H9 (cell line): Measurements from ENCODE around the gene NHS. TPM values are rescaled to one million over a fixed set of nuclear protein-coding genes. Genes with fewer than 3 reads are reported as not detected.

Experiments used
- DNase-seq: peaks from one replicate; pipeline ENCODE4 v3.0.0-alpha.2; 2017
- H2AFZ ChIP-seq: one replicate; pipeline ENCODE4 v1.6.1; 2013; ENCODE audit warnings: mild to moderate bottlenecking, low read length, control low read depth, moderate library complexity
- H2AK5ac ChIP-seq: 2 replicates; pipeline ENCODE4 v1.6.1; 2013; ENCODE audit warnings: low read length, control low read depth, mixed read lengths; ENCODE audit not compliant: insufficient read length
- H2BK120ac ChIP-seq: one replicate; pipeline ENCODE4 v1.6.1; 2013; ENCODE audit warnings: low read depth, mild to moderate bottlenecking, low read length, control low read depth, inconsistent platforms; ENCODE audit not compliant: poor library complexity, severe bottlenecking
- H2BK12ac ChIP-seq: 2 replicates; pipeline ENCODE4 v1.6.1; 2013; ENCODE audit warnings: low read length, control low read depth, mixed read lengths, low read depth; ENCODE audit not compliant: insufficient read length
- H2BK15ac ChIP-seq: 2 replicates; pipeline ENCODE4 v1.6.1; 2013; ENCODE audit warnings: low read depth, low read length, control low read depth
- H2BK20ac ChIP-seq: one replicate; pipeline ENCODE4 v1.6.1; 2013; ENCODE audit warnings: low read depth, mild to moderate bottlenecking, low read length, control low read depth, inconsistent platforms; ENCODE audit not compliant: poor library complexity, severe bottlenecking
- H2BK5ac ChIP-seq: 2 replicates; pipeline ENCODE4 v1.6.1; 2013; ENCODE audit warnings: low read length, control low read depth, mixed read lengths; ENCODE audit not compliant: insufficient read length
- H3K14ac ChIP-seq: 2 replicates; pipeline ENCODE4 v1.6.1; 2013; ENCODE audit warnings: low read length, control low read depth; ENCODE audit not compliant: insufficient read depth
- H3K18ac ChIP-seq: 2 replicates; pipeline ENCODE4 v1.6.1; 2013; ENCODE audit warnings: low read depth, mild to moderate bottlenecking, mixed read lengths, low read length, control low read depth; ENCODE audit not compliant: insufficient read length
- H3K23ac ChIP-seq: 2 replicates; pipeline ENCODE4 v1.6.1; 2013; ENCODE audit warnings: low read length, control low read depth, mixed read lengths, low read depth; ENCODE audit not compliant: insufficient read length
- H3K23me2 ChIP-seq: 2 replicates; pipeline ENCODE4 v1.6.1; 2013; ENCODE audit warnings: low read depth, mild to moderate bottlenecking, mixed read lengths, low read length, control low read depth; ENCODE audit not compliant: insufficient read length, poor library complexity, severe bottlenecking
- H3K27ac ChIP-seq: 2 replicates; pipeline ENCODE4 v1.5.1; 2013; ENCODE audit warnings: low read length, control low read depth, mixed read lengths, low read depth; ENCODE audit not compliant: insufficient read length
- H3K27me3 ChIP-seq: 2 replicates; pipeline ENCODE4 v1.6.1; 2013; ENCODE audit warnings: low read length, control low read depth, inconsistent platforms; ENCODE audit not compliant: insufficient read depth
- H3K4ac ChIP-seq: 2 replicates; pipeline ENCODE4 v1.6.1; 2013; ENCODE audit warnings: low read depth, mild to moderate bottlenecking, control low read depth, inconsistent platforms, low read length, moderate library complexity
- H3K4me1 ChIP-seq: 2 replicates; pipeline ENCODE4 v1.6.1; 2013; ENCODE audit warnings: low read length, control low read depth, inconsistent platforms; ENCODE audit not compliant: insufficient read depth
- H3K4me2 ChIP-seq: 2 replicates; pipeline ENCODE4 v1.6.1; 2013; ENCODE audit warnings: low read length, control low read depth, mixed read lengths; ENCODE audit not compliant: insufficient read length, insufficient read depth
- H3K56ac ChIP-seq: 2 replicates; pipeline ENCODE4 v1.6.1; 2013; ENCODE audit warnings: low read depth, mild to moderate bottlenecking, mixed read lengths, low read length, control low read depth; ENCODE audit not compliant: insufficient read length
- H3K79me1 ChIP-seq: 2 replicates; pipeline ENCODE4 v1.6.1; 2013; ENCODE audit warnings: low read depth, mild to moderate bottlenecking, moderate library complexity, low read length, control low read depth, inconsistent platforms; ENCODE audit not compliant: insufficient read depth, poor library complexity, severe bottlenecking
- H3K79me2 ChIP-seq: 2 replicates; pipeline ENCODE4 v1.6.1; 2013; ENCODE audit warnings: low read length, control low read depth, inconsistent platforms; ENCODE audit not compliant: insufficient read depth
- H3K9ac ChIP-seq: 2 replicates; pipeline ENCODE4 v1.6.1; 2013; ENCODE audit warnings: low read length, control low read depth, mixed read lengths; ENCODE audit not compliant: insufficient read length; ENCODE audit errors: extremely low read depth
- H3K9me3 ChIP-seq: one replicate; pipeline ENCODE4 v1.6.1; 2013; ENCODE audit warnings: low read depth, low read length, inconsistent platforms; ENCODE audit not compliant: control insufficient read depth
- H3T11ph ChIP-seq: one replicate; pipeline ENCODE4 v1.6.1; 2013; ENCODE audit warnings: mild to moderate bottlenecking, low read length, control low read depth, inconsistent platforms
- H4K20me1 ChIP-seq: one replicate; pipeline ENCODE4 v1.6.1; 2013; ENCODE audit not compliant: control insufficient read depth, insufficient read length, insufficient read depth
- H4K5ac ChIP-seq: 2 replicates; pipeline ENCODE4 v1.6.1; 2013; ENCODE audit warnings: low read depth, mild to moderate bottlenecking, mixed read lengths, low read length, control low read depth; ENCODE audit not compliant: insufficient read length
- H4K8ac ChIP-seq: replicated peaks from 2 replicates; pipeline ENCODE4 v1.6.1; 2013; ENCODE audit warnings: low read length, control low read depth, mixed read lengths, low read depth; ENCODE audit not compliant: insufficient read length
- H4K91ac ChIP-seq: 2 replicates; pipeline ENCODE4 v1.6.1; 2013; ENCODE audit warnings: low read depth, mild to moderate bottlenecking, moderate library complexity, mixed read lengths, low read length, control low read depth; ENCODE audit not compliant: insufficient read length
- H3K27ac Mint-ChIP-seq, 3 experiments: 2 replicates in 2 of 3; 3 replicates in 1 of 3; pipeline ENCODE4 v1.8.0; 2020 to 2021; ENCODE audit warnings: mixed read lengths in 3 of 3, mild to moderate bottlenecking in 1 of 3, moderate library complexity in 1 of 3
- H3K27me3 Mint-ChIP-seq: 2 replicates; pipeline ENCODE4 v1.8.0; 2021; ENCODE audit warnings: low read depth, mild to moderate bottlenecking, moderate library complexity, mixed read lengths
- H3K36me3 Mint-ChIP-seq, 3 experiments: 2 replicates in 2 of 3; 3 replicates in 1 of 3; pipeline ENCODE4 v1.8.0; 2020 to 2021; ENCODE audit warnings: low read depth in 3 of 3, mixed read lengths in 3 of 3; ENCODE audit not compliant: insufficient read depth in 1 of 3
- H3K4me1 Mint-ChIP-seq, 2 experiments: 2 replicates each; pipeline ENCODE4 v1.8.0; 2020; ENCODE audit warnings: mixed read lengths in 2 of 2
- H3K4me3 Mint-ChIP-seq, 2 experiments: 2 replicates in 1 of 2; 3 replicates in 1 of 2; pipeline ENCODE4 v1.8.0; 2020 to 2021; ENCODE audit warnings: mild to moderate bottlenecking in 2 of 2, mixed read lengths in 2 of 2, moderate library complexity in 1 of 2
- H3K9me3 Mint-ChIP-seq, 2 experiments: 2 replicates in 1 of 2; 3 replicates in 1 of 2; pipeline ENCODE4 v1.8.0; 2020; ENCODE audit warnings: mild to moderate bottlenecking in 2 of 2, mixed read lengths in 2 of 2, moderate library complexity in 1 of 2
- CTCF ChIP-seq: fragments of 200-600 bp; sonication (generic); conservative IDR thresholded peaks from 3 replicates; pipeline ENCODE4 v1.8.0; 2021; ENCODE audit warnings: antibody characterized with exemption, mild to moderate bottlenecking
- WGBS: extraction: QIAGEN DNeasy Blood & Tissue Kit; methylation state at CpG from one replicate; pipeline ENCODE4 v1.1.7; 2013; ENCODE audit warnings: missing lambda C conversion rate, low lambda C conversion rate, mixed read lengths; ENCODE audit not compliant: insufficient read length; ENCODE audit errors: extremely low coverage; 5-methylcytosine and 5-hydroxymethylcytosine counted together
- total RNA-seq: library from RNA; stranded (reverse); gene quantifications from 2 replicates; pipeline ENCODE4 v1.2.1, GENCODE V29; 2021

NHS gene
- total RNA-seq, 1 experiment from 2014 or later: 8.7 TPM

DNA sequence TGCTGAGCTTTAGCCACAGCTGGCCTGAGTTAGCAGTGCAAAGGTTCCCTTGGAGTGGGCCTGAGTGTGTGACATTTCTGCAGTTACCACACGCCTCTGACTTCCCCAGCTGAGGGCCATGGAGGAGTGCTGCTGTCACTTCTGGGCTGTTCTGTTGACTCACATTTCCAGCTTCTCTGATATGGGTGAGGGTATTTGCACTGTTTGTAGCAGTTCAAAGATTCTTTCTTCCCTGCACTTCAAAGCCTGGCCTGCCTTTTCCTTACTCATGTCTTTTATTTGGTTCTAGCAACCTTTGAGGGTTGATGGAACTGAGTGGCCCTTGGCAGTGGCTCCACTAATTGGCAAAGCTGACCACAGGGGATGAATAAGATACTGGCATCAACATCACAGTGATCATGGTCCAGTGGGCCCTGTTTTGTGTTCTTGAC, 335.9 kb downstream of the NHS start:
- no peak overlapping the region for H2BK20ac ChIP-seq
- H3K9me3 Mint-ChIP-seq: no peaks in the 10 kb centered on the region
- no peak overlapping the region; the same call in 1 of the 2 replicates for H3K14ac ChIP-seq
- H3K56ac ChIP-seq: no peak overlapping the region
- no peaks in the 10 kb centered on the region for H3K4me1 Mint-ChIP-seq
- H3K27me3 ChIP-seq: no peaks in the 10 kb centered on the region
- no peak overlapping the region for H4K91ac ChIP-seq
- no peaks in the 10 kb centered on the region for H3K79me1 ChIP-seq
- no peak overlapping the region for H2BK120ac ChIP-seq
- H3K4me3 Mint-ChIP-seq: no peak overlapping the region
- H4K8ac ChIP-seq: no peak overlapping the region
- no peaks in the 10 kb centered on the region for H3K79me2 ChIP-seq
- no peaks in the 10 kb centered on the region for H3K36me3 Mint-ChIP-seq
- H4K20me1 ChIP-seq: no peaks in the 10 kb centered on the region
- no peak overlapping the region for H3K4ac ChIP-seq
- no peak overlapping the region for H2AFZ ChIP-seq
- no peak overlapping the region for H3K27ac Mint-ChIP-seq
- no peak for DNase-seq
- H3K27me3 Mint-ChIP-seq: peaks cover 3% of the 10 kb centered on the region
- H3T11ph ChIP-seq: no peak overlapping the region
- no peak overlapping the region for H2BK15ac ChIP-seq
- no peaks in the 10 kb centered on the region for H3K4me1 ChIP-seq
- H2AK5ac ChIP-seq: no peak overlapping the region
- H3K4me2 ChIP-seq: no peak overlapping the region
- no CpG with 5 or more reads among the region's 1 CpG for WGBS
- H3K18ac ChIP-seq: no peak overlapping the region
- H4K5ac ChIP-seq: no peak overlapping the region
- H3K23me2 ChIP-seq: no peaks in the 10 kb centered on the region
- H3K27ac ChIP-seq: no peak overlapping the region
- no peak for TF ChIP-seq CTCF
- H3K9me3 ChIP-seq: no peaks in the 10 kb centered on the region
- no peak overlapping the region for H3K23ac ChIP-seq
- H2BK12ac ChIP-seq: no peak overlapping the region
- no peak overlapping the region for H3K9ac ChIP-seq
- H2BK5ac ChIP-seq: no peak overlapping the region
